Erythroblast (primary cell): ENCODE results near the gene HDAC4.

Source experiments
- GATA1 ChIP-seq: IDR thresholded peaks from 2 replicates; pipeline ENCODE4 v1.6.1; 2011; ENCODE audit warnings: low read depth, mild to moderate bottlenecking, control low read depth, low read length, moderate library complexity
- POLR2A ChIP-seq: IDR thresholded peaks from 2 replicates; pipeline ENCODE4 v1.6.1; 2011; ENCODE audit warnings: mild to moderate bottlenecking, low read length

- TF ChIP-seq POLR2A (no peak), GATA1 (no peak)
Observed at GRCh38 chr2:239077260-239077659, 323.6 kb downstream of the HDAC4 start.
